ENCODE measurements around the gene MPHOSPH9. TPM values are rescaled to one million over a fixed set of nuclear protein-coding genes. Genes with fewer than 3 reads are reported as not detected.

Gene MPHOSPH9
- total RNA-seq, 1 donor from 2014 or later = 27.2 TPM

DNA sequence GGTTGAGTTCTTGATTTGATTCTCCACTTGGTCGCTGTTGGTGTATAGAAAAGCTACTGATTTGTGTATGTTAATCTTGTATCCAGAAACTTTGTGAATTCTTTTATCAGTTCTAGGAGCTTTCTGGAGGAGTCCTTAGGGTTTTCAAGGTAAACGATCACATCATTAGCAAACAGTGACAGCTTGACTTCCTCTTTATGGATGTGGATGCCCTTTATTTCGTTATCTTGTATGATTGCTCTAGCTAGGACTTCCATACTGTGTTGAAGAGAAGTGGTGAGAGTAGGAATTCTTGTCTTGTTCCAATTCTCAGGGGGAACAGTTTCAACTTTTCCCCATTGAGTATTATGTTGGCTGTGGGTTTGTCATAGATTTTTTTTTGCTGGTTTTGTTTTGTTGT is 12.7 kb upstream of the MPHOSPH9 start:
- no peaks in the 10 kb centered on the region for H3K27me3 Mint-ChIP-seq (ENCODE audit: low read depth)
- no peak overlapping the region for H3K27ac Mint-ChIP-seq (ENCODE audit: unreplicated experiment)
- no peak overlapping the region for H3K4me3 Mint-ChIP-seq (ENCODE audit: unreplicated experiment)
- peaks cover 5% of the 10 kb centered on the region for H3K9me3 Mint-ChIP-seq (ENCODE audit: low read depth)
- peaks cover 24% of the 10 kb centered on the region for H3K4me1 Mint-ChIP-seq (ENCODE audit: low read depth)
- no peak for DNase-seq (ENCODE audit: low spot score)
- TF ChIP-seq CTCF (IDR thresholded peaks at IDR 0.05) = no peak
- peaks cover 13% of the 10 kb centered on the region for H3K36me3 Mint-ChIP-seq (ENCODE audit: low read depth)

- Mint-ChIP-seq H3K4me3 (ENCODE audit: unreplicated experiment) (no peak overlapping the region), H3K27me3 (ENCODE audit: low read depth) (no peaks in the 10 kb centered on the region), H3K4me1 (ENCODE audit: low read depth) (peaks cover 21% of the 10 kb centered on the region), H3K36me3 (ENCODE audit: low read depth) (peaks cover 7% of the 10 kb centered on the region), H3K9me3 (ENCODE audit: low read depth) (peaks cover 5% of the 10 kb centered on the region), H3K27ac (ENCODE audit: unreplicated experiment) (no peak overlapping the region)
- no peak for DNase-seq (ENCODE audit: low spot score)
- no peak for TF ChIP-seq CTCF (IDR thresholded peaks at IDR 0.05)
Observed at GRCh38 chr12:123243671-123244262, 10.8 kb upstream of the MPHOSPH9 start.

- peaks cover 5% of the 10 kb centered on the region for H3K9me3 Mint-ChIP-seq (ENCODE audit: low read depth)
- peak overlapping the region; percentile 83 for H3K27ac Mint-ChIP-seq (ENCODE audit: unreplicated experiment)
- no peak for DNase-seq (ENCODE audit: low spot score)
- peaks cover 27% of the 10 kb centered on the region for H3K4me1 Mint-ChIP-seq (ENCODE audit: low read depth)
- H3K27me3 Mint-ChIP-seq (ENCODE audit: low read depth) = no peaks in the 10 kb centered on the region
- no peak for TF ChIP-seq CTCF (IDR thresholded peaks at IDR 0.05)
- H3K4me3 Mint-ChIP-seq (ENCODE audit: unreplicated experiment) = no peak overlapping the region
- peaks cover 4% of the 10 kb centered on the region for H3K36me3 Mint-ChIP-seq (ENCODE audit: low read depth)
Observed at GRCh38 chr12:123242116-123242904, 9.4 kb upstream of the MPHOSPH9 start.

DNA sequence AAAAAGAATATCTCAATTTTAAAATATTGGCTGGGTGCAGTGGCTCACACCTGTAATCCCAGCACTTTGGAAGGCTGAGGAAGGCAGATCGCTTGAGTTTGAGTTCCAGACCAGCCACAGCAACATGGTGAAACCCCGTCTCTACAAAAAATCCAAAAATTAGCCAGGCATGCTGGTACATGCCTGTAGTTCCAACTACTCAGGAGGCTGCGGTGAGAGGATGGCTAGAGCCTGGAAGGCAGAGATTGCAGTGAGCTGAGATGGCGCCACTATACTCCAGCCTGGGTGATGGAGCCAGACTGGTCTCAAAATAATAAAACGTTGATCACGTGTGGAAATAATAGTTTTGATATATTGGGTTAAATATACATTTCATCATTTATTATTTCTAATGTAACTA is 6.0 kb upstream of the MPHOSPH9 start:
- H3K4me1 Mint-ChIP-seq (ENCODE audit: low read depth) = peaks cover 32% of the 10 kb centered on the region
- no peak overlapping the region for H3K27ac Mint-ChIP-seq (ENCODE audit: unreplicated experiment)
- no peaks in the 10 kb centered on the region for H3K27me3 Mint-ChIP-seq (ENCODE audit: low read depth)
- H3K36me3 Mint-ChIP-seq (ENCODE audit: low read depth) = no peaks in the 10 kb centered on the region
- no peak overlapping the region for H3K4me3 Mint-ChIP-seq (ENCODE audit: unreplicated experiment)
- DNase-seq (ENCODE audit: low spot score) = no peak
- no peaks in the 10 kb centered on the region for H3K9me3 Mint-ChIP-seq (ENCODE audit: low read depth)
- TF ChIP-seq CTCF (IDR thresholded peaks at IDR 0.05) = no peak

GRCh38 chr12:123238330-123238682 is 5.4 kb upstream of the MPHOSPH9 start:
- Mint-ChIP-seq H3K36me3 (ENCODE audit: low read depth) (no peaks in the 10 kb centered on the region), H3K9me3 (ENCODE audit: low read depth) (no peaks in the 10 kb centered on the region), H3K4me1 (ENCODE audit: low read depth) (peaks cover 39% of the 10 kb centered on the region), H3K27me3 (ENCODE audit: low read depth) (no peaks in the 10 kb centered on the region), H3K4me3 (ENCODE audit: unreplicated experiment) (no peak overlapping the region), H3K27ac (ENCODE audit: unreplicated experiment) (no peak overlapping the region)
- no peak for DNase-seq (ENCODE audit: low spot score)
- TF ChIP-seq CTCF (IDR thresholded peaks at IDR 0.05) = peak; percentile 45
